Measurements from ENCODE around the gene TRIM68.

The TRIM68 gene

GRCh38 chr11:4607781-4608666, at the start of gene TRIM68:
Gene TRIM68, minus strand, starts transcription at chr11:4608231. Its CDS starts 2,727 bp downstream, at chr11:4605504.
- peak; percentile 95 for FAIRE-seq
- DNase-seq (ENCODE audit: insufficient read length, low spot score) = peak; percentile 97
- peak; percentile 78 for TF ChIP-seq POLR2A (IDR thresholded peaks at IDR 0.05; ENCODE audit: low read depth, low read length)

GRCh38 chr11:4654635-4655369, 46.8 kb upstream of the TRIM68 start:
- TF ChIP-seq POLR2A (IDR thresholded peaks at IDR 0.05; ENCODE audit: low read depth, low read length) = no peak
- FAIRE-seq = no peak
- no peak for DNase-seq (ENCODE audit: insufficient read length, low spot score)

GRCh38 chr11:4647766-4648165, 39.7 kb upstream of the TRIM68 start:
- no peak for TF ChIP-seq POLR2A (IDR thresholded peaks at IDR 0.05; ENCODE audit: low read depth, low read length)
- FAIRE-seq = no peak
- DNase-seq (ENCODE audit: insufficient read length, low spot score) = no peak

- DNase-seq (ENCODE audit: insufficient read length, low spot score) = no peak
- TF ChIP-seq POLR2A (IDR thresholded peaks at IDR 0.05; ENCODE audit: low read depth, low read length) = no peak
- no peak for FAIRE-seq
Measured at GRCh38 chr11:4645974-4646373, 37.9 kb upstream of the TRIM68 start.

- no peak for TF ChIP-seq POLR2A (IDR thresholded peaks at IDR 0.05; ENCODE audit: low read depth, low read length)
- DNase-seq (ENCODE audit: insufficient read length, low spot score) = no peak
- FAIRE-seq = no peak
Measured at GRCh38 chr11:4644233-4644632, 36.2 kb upstream of the TRIM68 start.

GRCh38 chr11:4643682-4644081, 35.7 kb upstream of the TRIM68 start, which contains the start of gene OR51E1:
Gene OR51E1, plus strand, starts transcription at chr11:4643982. Its CDS starts 8,545 bp downstream, at chr11:4652527.
- TF ChIP-seq POLR2A (IDR thresholded peaks at IDR 0.05; ENCODE audit: low read depth, low read length) = no peak
- no peak for FAIRE-seq
- DNase-seq (ENCODE audit: insufficient read length, low spot score) = no peak

- TF ChIP-seq POLR2A (IDR thresholded peaks at IDR 0.05; ENCODE audit: low read depth, low read length) = no peak
- no peak for DNase-seq (ENCODE audit: insufficient read length, low spot score)
- no peak for FAIRE-seq
Measured at GRCh38 chr11:4643076-4643475, 35.0 kb upstream of the TRIM68 start.

GRCh38 chr11:4642043-4642442, 34.0 kb upstream of the TRIM68 start:
- FAIRE-seq (no peak), DNase-seq (ENCODE audit: insufficient read length, low spot score) (no peak)
- no peak for TF ChIP-seq POLR2A (IDR thresholded peaks at IDR 0.05; ENCODE audit: low read depth, low read length)

- DNase-seq (ENCODE audit: insufficient read length, low spot score) (no peak), FAIRE-seq (no peak)
- no peak for TF ChIP-seq POLR2A (IDR thresholded peaks at IDR 0.05; ENCODE audit: low read depth, low read length)
Measured at GRCh38 chr11:4641501-4641900, 33.5 kb upstream of the TRIM68 start.

GRCh38 chr11:4639931-4640330, 31.9 kb upstream of the TRIM68 start:
- no peak for TF ChIP-seq POLR2A (IDR thresholded peaks at IDR 0.05; ENCODE audit: low read depth, low read length)
- DNase-seq (ENCODE audit: insufficient read length, low spot score) (no peak), FAIRE-seq (no peak)

- DNase-seq (ENCODE audit: insufficient read length, low spot score) (no peak), FAIRE-seq (no peak)
- TF ChIP-seq POLR2A (IDR thresholded peaks at IDR 0.05; ENCODE audit: low read depth, low read length) = no peak
Measured at GRCh38 chr11:4637662-4638047, 29.6 kb upstream of the TRIM68 start.

GRCh38 chr11:4636962-4637661, 29.1 kb upstream of the TRIM68 start, which contains the start of gene OR51D1:
Gene OR51D1, plus strand, starts transcription at chr11:4637477. Its CDS starts 2,314 bp downstream, at chr11:4639791.
- DNase-seq (ENCODE audit: insufficient read length, low spot score) (peak; percentile 62), FAIRE-seq (peak; percentile 53)
- TF ChIP-seq POLR2A (IDR thresholded peaks at IDR 0.05; ENCODE audit: low read depth, low read length) = no peak

GRCh38 chr11:4636136-4636535, 28.1 kb upstream of the TRIM68 start:
- no peak for FAIRE-seq
- no peak for TF ChIP-seq POLR2A (IDR thresholded peaks at IDR 0.05; ENCODE audit: low read depth, low read length)
- no peak for DNase-seq (ENCODE audit: insufficient read length, low spot score)

Data from H54 (cell line).